Glomerular visceral epithelial cell (primary cell): ENCODE data around the gene CLDN18.
A peak's percentile ranks its signal among the peaks of the same experiment; 100 is the strongest.

Experiments used
- DNase-seq: peaks from one replicate; pipeline ENCODE4 v3.0.0-alpha.2; 2016; ENCODE audit errors: extremely low spot score

CLDN18 gene

DNA sequence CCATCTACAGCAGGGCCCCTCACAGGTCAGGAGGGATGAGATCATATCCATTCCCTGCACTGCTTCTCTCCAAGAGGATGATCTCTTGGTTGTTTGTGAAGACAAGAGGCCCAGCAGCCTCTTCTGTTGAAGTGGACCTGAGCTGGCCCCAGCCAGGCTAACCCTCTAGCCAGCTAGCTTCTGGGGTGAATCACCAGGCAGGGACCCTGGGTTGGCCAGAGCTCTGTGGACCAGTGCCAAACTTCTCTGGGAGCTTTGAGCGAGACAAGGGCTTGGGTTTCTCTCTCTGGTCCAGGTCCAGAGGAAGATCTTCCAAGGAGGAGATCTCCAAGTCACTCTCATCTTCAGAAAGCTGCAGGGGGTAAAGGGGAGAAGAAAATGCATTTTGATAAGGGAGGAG lies 52.7 kb downstream of the CLDN18 start:
- DNase-seq, result peak; percentile 29

DNA sequence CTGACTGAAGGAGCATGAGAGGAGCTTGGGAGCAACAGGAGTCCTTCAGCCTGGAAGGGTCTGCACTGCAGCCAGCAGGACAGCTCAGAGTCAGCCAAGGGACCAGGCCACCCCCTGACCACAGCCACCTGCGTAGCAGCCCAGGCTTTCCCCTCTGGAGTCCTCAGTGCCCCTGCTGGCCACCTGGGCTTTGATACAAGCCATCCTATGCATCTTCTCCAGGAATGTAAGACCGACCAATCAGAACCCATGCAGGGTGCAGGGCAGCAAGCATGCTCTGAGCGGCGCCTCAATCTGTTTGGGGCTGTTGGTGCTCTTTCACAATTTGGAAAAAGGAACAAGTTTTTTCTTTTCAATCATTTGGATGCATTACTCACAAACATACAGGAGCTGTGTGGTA lies 53.5 kb downstream of the CLDN18 start:
- no peak for DNase-seq

- no peak for DNase-seq
Observed at GRCh38 chr3:138065949-138066348, 56.0 kb downstream of the CLDN18 start.

DNA sequence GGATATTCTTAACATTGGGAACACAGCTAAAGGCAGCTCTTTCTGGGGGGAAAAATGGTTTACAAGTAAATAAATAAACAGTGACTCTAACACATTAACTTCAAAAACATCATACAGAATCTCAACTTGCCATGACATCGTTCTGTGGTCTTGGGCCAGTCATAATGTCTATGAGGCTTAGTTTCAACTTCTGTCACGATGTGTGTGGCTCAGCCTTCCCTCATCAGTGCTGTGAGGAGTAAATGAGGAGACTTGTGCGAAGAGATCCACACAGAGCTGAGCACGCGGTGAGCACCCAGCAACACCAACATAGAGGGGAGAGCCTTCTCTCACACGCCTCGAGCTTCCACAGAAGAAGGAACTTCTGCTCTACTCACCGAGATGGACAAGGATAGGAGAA lies 56.4 kb downstream of the CLDN18 start:
- DNase-seq, result no peak

DNA sequence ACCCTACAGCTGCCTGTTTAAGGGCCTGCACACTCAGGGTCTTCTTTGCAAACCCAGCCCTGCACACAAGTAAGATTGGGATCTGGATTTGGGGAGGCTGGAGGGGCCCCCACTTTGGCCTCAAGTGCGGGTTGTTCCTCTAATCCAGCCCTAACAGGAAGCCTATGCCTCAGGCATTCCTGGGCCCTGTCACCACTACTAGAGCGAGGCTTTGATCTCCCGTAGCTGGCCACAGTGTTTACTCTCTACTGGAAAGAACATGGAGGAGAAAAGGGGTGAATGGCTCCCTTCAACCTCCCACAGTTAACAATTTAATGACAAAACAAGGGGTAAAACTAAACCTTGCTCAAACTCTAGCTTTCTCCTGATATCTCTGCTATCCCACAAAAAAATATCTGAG lies 57.0 kb downstream of the CLDN18 start:
- DNase-seq, result no peak

- DNase-seq, result no peak
Observed at GRCh38 chr3:138068046-138068445, 58.1 kb downstream of the CLDN18 start.

- peak; percentile 71 for DNase-seq
Observed at GRCh38 chr3:138068579-138069174, 58.7 kb downstream of the CLDN18 start.

GRCh38 chr3:138070006-138070405 lies 60.0 kb downstream of the CLDN18 start:
- DNase-seq, result no peak

DNA sequence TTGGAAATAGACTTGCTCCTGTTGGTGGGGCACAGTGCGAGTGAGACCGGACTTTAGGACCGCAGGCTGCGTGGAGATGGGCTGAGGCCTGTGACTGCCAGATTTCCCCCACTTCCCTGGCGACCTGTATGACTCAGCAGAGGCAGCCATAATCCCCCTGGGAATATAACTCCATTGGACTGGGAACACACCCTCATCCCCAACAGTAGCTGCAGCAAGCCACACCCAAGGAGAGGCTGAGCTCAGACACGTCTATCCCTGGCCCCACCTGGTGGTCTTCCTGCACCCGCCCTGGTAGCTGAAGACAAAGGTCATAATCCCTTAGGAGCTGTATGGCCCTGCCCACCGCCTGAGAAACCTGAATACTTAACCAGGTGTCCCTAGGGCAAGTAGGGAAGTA lies 62.8 kb downstream of the CLDN18 start:
- DNase-seq, result no peak

- DNase-seq, result peak; percentile 71
Observed at GRCh38 chr3:138078096-138078495, 68.1 kb downstream of the CLDN18 start.

DNA sequence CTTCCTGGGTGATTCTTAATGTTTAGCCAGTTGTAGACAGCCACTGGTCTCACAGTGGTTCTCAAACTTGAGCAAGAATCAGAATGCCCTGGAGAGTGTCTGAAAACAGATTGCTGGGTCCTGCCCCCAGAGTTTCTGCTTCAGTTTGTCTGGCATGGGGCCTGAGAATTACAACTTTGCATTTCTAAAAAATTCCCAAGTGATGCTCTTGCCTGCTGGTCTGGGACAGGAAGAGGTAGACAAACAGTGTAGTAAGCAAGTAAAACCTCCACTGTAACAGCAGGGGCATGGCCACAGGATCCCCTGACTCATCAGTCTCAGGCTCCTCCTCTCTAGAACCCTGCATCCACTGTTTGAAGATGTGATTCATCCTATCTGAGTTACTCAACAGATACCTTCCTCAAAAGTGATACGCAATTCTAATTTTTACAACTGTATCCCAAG lies 69.0 kb downstream of the CLDN18 start:
- DNase-seq, result peak; percentile 81

DNA sequence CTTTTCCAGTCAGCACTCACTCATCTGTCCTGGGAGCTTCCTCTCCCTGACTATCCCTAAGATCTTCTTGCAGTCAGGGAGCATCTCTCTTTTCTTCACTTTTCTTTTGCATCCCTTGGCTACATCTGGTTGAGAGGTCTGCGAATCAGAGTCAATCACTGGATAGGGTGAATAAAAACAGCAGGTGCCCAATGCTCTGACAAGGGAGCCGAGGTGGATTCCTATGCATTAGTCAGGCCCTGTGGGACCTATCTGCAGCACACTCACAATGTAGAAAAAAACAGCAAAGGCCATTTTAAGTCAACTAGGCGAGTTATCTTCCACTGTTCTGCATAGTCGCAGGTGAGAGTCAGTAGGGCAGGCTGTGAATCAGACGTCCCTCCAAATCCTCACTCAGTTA lies 69.9 kb downstream of the CLDN18 start:
- DNase-seq, result no peak

GRCh38 chr3:138081371-138082084 lies 71.6 kb downstream of the CLDN18 start:
- DNase-seq, result peak; percentile 33

DNA sequence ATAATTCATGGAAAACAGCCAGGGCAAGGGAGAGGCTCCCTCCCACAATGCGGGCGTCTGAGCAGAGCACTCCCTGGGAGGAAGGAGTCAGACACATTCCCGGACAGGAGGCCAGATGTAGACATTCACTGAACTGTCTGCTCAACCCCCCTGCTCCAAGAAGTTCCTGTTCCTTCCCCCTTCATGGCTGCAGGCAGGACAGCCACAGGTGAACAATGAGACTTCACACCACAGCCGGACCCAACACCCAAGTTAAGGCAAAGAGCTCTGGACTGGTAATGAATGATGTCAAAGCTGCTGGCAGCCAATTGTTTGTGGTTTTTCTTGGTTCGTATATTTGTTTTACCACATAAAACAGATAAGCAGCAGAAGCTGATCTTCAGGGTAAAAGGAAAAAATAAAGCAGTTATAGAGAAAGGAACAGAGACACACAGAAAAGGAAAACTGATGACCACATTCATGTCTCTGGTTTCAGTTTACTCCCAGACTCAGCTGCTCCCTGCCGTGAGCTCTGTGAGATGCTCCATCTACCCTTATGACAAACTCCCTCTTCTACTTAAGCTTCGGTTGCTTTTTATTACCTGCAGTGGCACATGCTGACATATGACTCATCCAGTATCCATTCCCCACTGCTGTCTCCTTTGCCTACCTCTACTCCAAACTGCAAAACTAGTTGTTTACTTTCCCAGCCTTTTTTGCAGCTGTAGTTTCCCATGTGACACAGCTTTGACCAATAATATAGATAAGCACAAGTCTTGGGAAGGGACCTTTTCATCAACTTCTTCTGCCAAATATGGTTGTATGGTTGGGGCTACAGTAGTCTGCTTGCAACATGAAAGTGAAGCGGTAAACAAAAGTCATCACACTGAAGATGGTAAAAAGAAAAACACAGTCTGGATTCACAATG lies 72.4 kb downstream of the CLDN18 start:
- DNase-seq, result peak; percentile 69

DNA sequence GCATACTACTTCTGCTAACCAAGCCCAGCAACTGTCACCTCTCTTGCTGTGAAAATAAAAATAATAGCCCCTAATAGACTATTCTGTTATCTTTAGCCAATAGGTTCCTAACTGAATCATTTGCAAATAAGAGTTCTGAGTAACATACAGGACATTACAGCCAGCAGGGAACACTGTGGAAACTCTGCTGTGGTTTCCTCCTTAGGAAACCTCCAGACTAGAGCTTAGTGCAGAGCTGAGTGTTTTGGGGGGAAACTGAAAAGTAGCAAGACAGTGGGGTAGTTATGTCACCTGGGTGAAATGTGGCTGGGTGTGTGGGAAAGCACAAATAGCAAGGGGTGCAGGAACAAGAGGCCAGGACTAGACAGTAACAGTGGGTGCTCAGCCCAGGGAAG lies 73.0 kb downstream of the CLDN18 start:
- no peak for DNase-seq
